ENCODE results near the gene EIF2S2.
"Not testable (repeated sequence)": the region's sequence is repeated elsewhere in the genome, so short reads cannot be mapped to it uniquely, and the experiment has no call there.

GRCh38 chr20:34132943-34133342 is 20.9 kb upstream of the EIF2S2 start:
- not testable (repeated sequence) for TF ChIP-seq EP300, CTCF (IDR thresholded peaks at IDR 0.05)
